Measurements from ENCODE around the gene TXNDC9.
A peak's percentile ranks its signal among the peaks of the same experiment; 100 is the strongest.
"Not testable (repeated sequence)": the region's sequence is repeated elsewhere in the genome, so short reads cannot be mapped to it uniquely, and the experiment has no call there.

Gene TXNDC9, protein sequence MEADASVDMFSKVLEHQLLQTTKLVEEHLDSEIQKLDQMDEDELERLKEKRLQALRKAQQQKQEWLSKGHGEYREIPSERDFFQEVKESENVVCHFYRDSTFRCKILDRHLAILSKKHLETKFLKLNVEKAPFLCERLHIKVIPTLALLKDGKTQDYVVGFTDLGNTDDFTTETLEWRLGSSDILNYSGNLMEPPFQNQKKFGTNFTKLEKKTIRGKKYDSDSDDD

DNA sequence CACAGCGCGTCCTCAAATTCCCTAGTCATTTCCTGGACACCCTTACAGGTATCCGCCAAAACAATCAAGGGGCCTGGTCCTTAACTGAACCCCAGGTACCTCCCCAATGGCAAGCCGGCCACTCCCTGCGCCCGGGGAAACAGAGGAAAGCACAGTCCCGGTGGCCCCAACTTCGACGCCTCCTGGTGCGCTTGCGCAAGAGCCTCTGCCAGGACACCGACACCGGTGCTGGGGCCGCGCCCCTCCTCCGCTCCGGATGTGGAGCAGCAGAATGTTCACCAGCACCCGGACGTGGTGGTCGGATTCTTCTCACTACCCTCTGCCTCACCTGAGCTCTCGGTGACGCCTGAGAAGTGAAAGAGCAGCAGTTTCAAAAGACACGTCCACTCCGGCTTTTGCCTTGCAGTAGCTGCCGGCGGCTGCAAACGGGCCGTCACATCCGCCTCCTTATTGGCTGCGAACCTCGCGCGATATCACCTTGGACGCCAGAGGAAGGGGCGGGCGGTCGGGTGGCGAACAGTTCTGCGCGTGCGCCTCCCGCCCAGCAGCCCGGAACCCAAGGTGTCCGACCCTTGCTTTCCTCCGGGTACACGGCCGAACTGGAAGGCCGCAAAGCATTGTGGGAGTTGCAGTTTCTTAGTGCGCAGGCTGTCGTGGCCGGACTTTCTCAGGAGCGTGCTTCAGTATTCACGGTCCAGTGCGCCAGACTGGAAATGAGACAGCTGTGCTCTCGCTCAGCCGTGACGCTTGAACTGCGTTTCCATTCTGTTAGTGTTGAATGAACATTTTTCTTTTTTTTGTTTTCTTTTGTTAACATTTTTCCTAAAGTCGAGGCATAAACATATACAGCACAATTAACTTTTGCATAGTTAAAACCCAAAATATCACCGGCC, at the start of gene TXNDC9:
Gene TXNDC9, minus strand, starts transcription at position 423 of the 893 bp plus-strand sequence. CDS start 3,123 bp downstream, outside the sequence.
- Histone ChIP-seq H3K9me3 (replicated peaks in 1 of 11) (no peaks in the 10 kb centered on the region), H4K20me1 (peaks cover 11 to 81% (median 68%) of the 10 kb centered on the region in 11 experiments; a peak in 20 of 22 replicates), H3K27ac (peak within 1 kb of the TSS; percentile 63 to 91 (median 89)), H3K4me2 (peak within 1 kb of the TSS; percentile 86 to 98 (median 94)), H3K4me3 (peak within 1 kb of the TSS; percentile 88 to 99 (median 90)), H3K36me3 (peaks cover 19 to 38% (median 26%) of the 10 kb centered on the region in 11 experiments), H3K27me3 (no peaks in the 10 kb centered on the region), H3K4me1 (peaks cover 30 to 47% (median 38%) of the 10 kb centered on the region in 10 experiments), H3K9ac (peak within 1 kb of the TSS; percentile 89 to 97 (median 93))
- TF ChIP-seq Cebpa-rat (IDR thresholded peaks at IDR 0.05): peak; percentile 56 to 89 (median 73); a peak in 18 of 22 replicates

DNA sequence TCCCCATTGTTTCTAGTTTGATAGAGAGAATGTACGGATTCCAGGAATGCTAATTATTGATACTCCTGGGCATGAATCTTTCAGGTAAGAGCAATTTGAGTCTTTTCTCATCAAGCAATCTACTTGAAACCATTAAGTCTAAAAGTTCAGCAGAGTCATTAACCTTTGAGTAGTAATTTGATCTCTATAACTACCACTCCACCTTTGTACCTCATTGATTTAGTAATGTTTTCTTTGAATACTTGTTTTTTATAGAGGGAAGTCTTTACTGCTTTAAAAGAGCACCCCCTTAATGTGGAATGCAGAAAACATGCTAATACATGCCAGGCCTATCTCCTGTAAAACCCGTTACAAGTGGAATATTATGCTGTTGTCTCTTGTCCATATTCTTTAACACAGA, 46.0 kb upstream of the TXNDC9 start:
- no peak overlapping the region for H3K4me2 ChIP-seq
- no peaks in the 10 kb centered on the region for H3K4me1 ChIP-seq
- no peak overlapping the region for H3K4me3 ChIP-seq
- peaks cover 7 to 29% (median 23%) of the 10 kb centered on the region in 11 experiments; a peak in 20 of 22 replicates for H3K9me3 ChIP-seq (replicated peaks in 1 of 11)
- H3K36me3 ChIP-seq: peaks cover 92 to 100% (median 99%) of the 10 kb centered on the region in 11 experiments
- H3K27ac ChIP-seq: no peak overlapping the region
- H3K27me3 ChIP-seq: no peaks in the 10 kb centered on the region
- no peak for TF ChIP-seq Cebpa-rat (IDR thresholded peaks at IDR 0.05)
- no peak overlapping the region for H3K9ac ChIP-seq
- H4K20me1 ChIP-seq: peaks cover 0 to 22% (median 0%) of the 10 kb centered on the region in 11 experiments; a peak in 2 of 22 replicates

DNA sequence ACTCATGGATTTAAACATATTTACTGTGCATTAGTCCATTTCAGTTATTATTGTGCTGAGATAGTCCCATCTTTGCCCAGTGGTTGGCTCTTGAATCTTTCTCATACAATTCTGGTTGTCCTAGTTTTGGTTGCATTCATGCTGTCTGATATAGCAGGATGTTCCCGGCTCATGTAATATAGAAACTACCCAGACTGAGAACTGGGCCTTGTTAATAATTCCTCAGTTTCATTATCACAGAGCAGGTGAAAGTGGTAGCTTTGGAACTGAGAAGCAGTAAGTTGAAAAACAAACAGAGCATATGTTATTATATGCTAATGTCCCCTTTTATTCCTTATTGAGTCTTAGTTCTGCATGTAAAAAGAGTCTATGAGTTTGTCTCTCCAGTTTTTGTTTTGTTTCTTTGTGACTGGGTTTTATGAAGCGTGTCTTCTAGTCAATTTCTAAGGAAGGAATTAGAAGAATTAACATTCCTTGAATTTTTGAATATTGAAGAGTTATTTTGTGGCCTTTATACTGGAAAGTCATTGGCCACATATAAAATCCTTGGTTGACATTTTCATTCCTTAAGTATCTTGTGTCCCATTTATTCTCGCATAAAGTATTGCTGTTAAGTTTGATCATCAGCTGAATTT, 44.4 kb upstream of the TXNDC9 start:
- Histone ChIP-seq H4K20me1 (peaks cover 0 to 11% (median 0%) of the 10 kb centered on the region in 11 experiments; a peak in 2 of 22 replicates), H3K36me3 (peaks cover 98 to 100% (median 100%) of the 10 kb centered on the region in 11 experiments), H3K9ac (no peak overlapping the region), H3K27ac (no peak overlapping the region), H3K27me3 (no peaks in the 10 kb centered on the region), H3K4me2 (no peak overlapping the region), H3K4me3 (no peak overlapping the region), H3K4me1 (no peaks in the 10 kb centered on the region), H3K9me3 (replicated peaks in 1 of 11) (peaks cover 7 to 29% (median 23%) of the 10 kb centered on the region in 11 experiments; a peak in 20 of 22 replicates)
- no peak for TF ChIP-seq Cebpa-rat (IDR thresholded peaks at IDR 0.05)

DNA sequence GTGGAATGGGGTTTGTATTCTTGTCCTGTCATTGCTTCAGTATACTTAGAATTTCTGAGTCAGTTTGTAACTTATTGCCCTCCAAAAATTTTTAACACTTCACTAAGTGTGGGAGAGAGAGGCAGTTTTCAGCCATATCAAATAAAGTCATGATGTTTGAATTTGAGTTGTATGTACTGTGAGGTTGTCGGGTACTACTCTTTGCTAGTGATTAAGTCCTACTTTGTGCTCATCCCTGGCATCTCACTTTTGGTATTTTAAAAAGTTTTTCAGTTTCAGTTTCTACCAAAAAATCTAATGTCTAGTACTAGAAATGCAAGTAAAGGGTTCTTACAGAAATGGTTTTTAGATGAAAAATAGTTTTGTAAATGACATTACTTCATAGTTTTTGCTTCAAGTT, 41.7 kb upstream of the TXNDC9 start:
- peaks cover 0 to 6% (median 0%) of the 10 kb centered on the region in 11 experiments; a peak in 2 of 22 replicates for H4K20me1 ChIP-seq
- TF ChIP-seq Cebpa-rat (IDR thresholded peaks at IDR 0.05): no peak
- H3K9me3 ChIP-seq (replicated peaks in 1 of 11): peaks cover 8 to 34% (median 30%) of the 10 kb centered on the region in 11 experiments; a peak in 21 of 22 replicates
- peaks cover 97 to 100% (median 100%) of the 10 kb centered on the region in 11 experiments for H3K36me3 ChIP-seq
- no peak overlapping the region for H3K4me2 ChIP-seq
- no peak overlapping the region for H3K4me3 ChIP-seq
- no peak overlapping the region for H3K9ac ChIP-seq
- H3K27ac ChIP-seq: no peak overlapping the region
- no peaks in the 10 kb centered on the region for H3K27me3 ChIP-seq
- H3K4me1 ChIP-seq: no peaks in the 10 kb centered on the region

DNA sequence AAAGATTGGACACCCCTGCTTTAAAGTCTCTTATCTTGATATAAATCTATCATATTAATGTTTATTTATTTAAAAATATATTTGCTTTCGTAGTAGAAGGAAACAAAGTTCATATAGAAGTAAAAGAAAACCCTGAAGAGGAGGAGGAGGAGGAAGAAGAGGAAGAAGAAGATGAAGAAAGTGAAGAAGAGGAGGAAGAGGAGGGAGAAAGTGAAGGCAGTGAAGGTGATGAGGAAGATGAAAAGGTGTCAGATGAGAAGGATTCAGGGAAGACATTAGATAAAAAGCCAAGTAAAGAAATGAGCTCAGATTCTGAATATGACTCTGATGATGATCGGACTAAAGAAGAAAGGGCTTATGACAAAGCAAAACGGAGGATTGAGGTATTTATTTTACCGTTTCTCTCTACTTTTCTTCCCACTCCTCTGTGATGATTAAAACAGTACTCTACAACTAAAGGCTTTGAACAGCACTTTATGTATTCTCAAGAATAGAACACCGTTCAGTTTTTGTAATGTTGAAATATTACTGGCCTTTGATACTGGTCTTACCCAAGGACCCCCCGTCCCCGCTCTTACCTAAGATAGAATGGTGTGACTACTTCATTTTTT, 40.2 kb upstream of the TXNDC9 start:
- Histone ChIP-seq H3K4me3 (no peak overlapping the region), H3K4me1 (no peaks in the 10 kb centered on the region), H3K27ac (no peak overlapping the region), H3K27me3 (no peaks in the 10 kb centered on the region), H3K4me2 (no peak overlapping the region), H3K9ac (no peak overlapping the region), H3K36me3 (peaks cover 97 to 100% (median 100%) of the 10 kb centered on the region in 11 experiments), H3K9me3 (replicated peaks in 1 of 11) (peaks cover 0 to 29% (median 20%) of the 10 kb centered on the region in 11 experiments; a peak in 20 of 22 replicates), H4K20me1 (peaks cover 0 to 6% (median 0%) of the 10 kb centered on the region in 11 experiments; a peak in 2 of 22 replicates)
- TF ChIP-seq Cebpa-rat (IDR thresholded peaks at IDR 0.05): no peak

DNA sequence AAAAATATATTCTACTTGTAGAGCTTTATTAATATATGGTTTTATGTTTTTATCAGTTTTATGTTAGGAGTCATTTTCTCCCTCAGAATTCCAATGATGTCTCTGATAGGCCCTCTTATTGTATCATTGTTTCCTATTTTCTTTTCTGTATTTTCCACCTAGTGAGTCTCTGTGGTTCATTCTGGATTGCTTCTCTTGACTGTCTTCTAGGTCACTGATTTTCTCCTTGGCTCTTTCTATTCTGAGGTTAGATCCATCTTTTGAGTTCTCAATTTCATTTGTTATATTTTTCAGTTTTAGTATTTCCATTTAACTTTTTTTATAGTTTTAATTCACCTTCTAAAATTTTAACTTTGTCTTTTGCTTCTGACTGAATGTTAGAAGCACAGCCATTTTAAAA, 38.6 kb upstream of the TXNDC9 start:
- peaks cover 97 to 100% (median 99%) of the 10 kb centered on the region in 11 experiments for H3K36me3 ChIP-seq

DNA sequence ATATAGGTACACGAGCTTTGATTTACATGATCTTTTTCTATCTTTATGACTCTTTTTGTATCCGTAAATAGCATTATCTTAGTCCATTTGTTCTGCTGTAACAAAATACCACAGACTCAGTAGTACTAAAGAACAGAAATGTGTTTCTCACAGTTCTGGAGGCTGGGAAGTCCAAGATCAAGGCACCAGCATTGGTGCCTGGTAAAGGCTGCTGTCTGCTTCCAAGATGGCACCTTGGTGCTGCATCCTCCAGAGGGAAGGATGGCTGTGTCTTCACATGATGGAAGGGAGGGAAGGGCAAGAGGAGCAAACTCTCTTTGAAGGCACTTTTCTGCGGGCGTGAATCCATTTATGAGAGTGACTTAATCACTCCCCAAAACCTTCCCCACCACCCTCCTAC, 37.0 kb upstream of the TXNDC9 start:
- TF ChIP-seq Cebpa-rat (IDR thresholded peaks at IDR 0.05): no peak
- Histone ChIP-seq H3K27ac (no peak overlapping the region), H3K27me3 (no peaks in the 10 kb centered on the region), H3K9me3 (replicated peaks in 1 of 11) (peaks cover 0 to 29% (median 20%) of the 10 kb centered on the region in 11 experiments; a peak in 20 of 22 replicates), H3K4me1 (no peaks in the 10 kb centered on the region), H3K36me3 (peaks cover 97 to 100% (median 99%) of the 10 kb centered on the region in 11 experiments), H3K4me2 (no peak overlapping the region), H4K20me1 (no peaks in the 10 kb centered on the region; a peak in 2 of 22 replicates), H3K4me3 (no peak overlapping the region), H3K9ac (no peak overlapping the region)

More for the DNA sequence above, 38.6 kb upstream of the TXNDC9 start:
- no peak overlapping the region for H3K4me3 ChIP-seq
- H3K9me3 ChIP-seq (replicated peaks in 1 of 11): peaks cover 0 to 29% (median 20%) of the 10 kb centered on the region in 11 experiments; a peak in 20 of 22 replicates
- no peaks in the 10 kb centered on the region for H3K27me3 ChIP-seq
- no peak for TF ChIP-seq Cebpa-rat (IDR thresholded peaks at IDR 0.05)
- H3K27ac ChIP-seq: no peak overlapping the region
- H3K9ac ChIP-seq: no peak overlapping the region
- no peaks in the 10 kb centered on the region for H3K4me1 ChIP-seq
- H4K20me1 ChIP-seq: peaks cover 0 to 3% (median 0%) of the 10 kb centered on the region in 11 experiments; a peak in 2 of 22 replicates
- H3K4me2 ChIP-seq: no peak overlapping the region

DNA sequence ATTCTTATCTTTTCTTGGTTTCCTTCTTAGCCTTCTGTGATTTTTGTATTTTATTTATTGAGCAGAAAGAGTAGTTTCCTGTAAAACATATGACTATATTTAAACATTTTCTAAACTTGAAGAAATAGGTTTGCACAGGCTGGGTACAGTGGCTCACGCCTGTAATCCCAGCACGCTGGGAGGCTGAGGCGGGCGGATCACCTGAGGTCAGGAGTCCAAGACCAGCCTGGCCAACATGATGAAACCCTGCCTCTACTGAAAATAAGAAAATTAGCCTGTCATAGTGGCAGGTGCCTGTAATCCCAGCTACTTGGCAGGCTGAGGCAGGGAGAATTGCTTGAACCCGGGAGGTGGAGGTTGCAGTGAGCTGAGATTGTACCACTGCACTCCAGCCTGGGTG, 32.7 kb upstream of the TXNDC9 start:
- H3K27ac ChIP-seq, H3K4me3 ChIP-seq, H3K27me3 ChIP-seq, H3K9ac ChIP-seq, H3K4me2 ChIP-seq, H3K4me1 ChIP-seq, H4K20me1 ChIP-seq: not testable (repeated sequence)
- Histone ChIP-seq H3K9me3 (replicated peaks in 1 of 11) (peaks cover 0 to 19% (median 13%) of the 10 kb centered on the region in 11 experiments; a peak in 19 of 22 replicates), H3K36me3 (peaks cover 98 to 100% (median 100%) of the 10 kb centered on the region in 11 experiments)
